ENCODE measurements around the gene AKR1C3. TPM values are rescaled to one million over a fixed set of nuclear protein-coding genes. Genes with fewer than 3 reads are reported as not detected.

Gene AKR1C3
- total and polyA plus RNA-seq, 2 experiments from 2014 or later: 6.9 to 9.1 TPM

DNA sequence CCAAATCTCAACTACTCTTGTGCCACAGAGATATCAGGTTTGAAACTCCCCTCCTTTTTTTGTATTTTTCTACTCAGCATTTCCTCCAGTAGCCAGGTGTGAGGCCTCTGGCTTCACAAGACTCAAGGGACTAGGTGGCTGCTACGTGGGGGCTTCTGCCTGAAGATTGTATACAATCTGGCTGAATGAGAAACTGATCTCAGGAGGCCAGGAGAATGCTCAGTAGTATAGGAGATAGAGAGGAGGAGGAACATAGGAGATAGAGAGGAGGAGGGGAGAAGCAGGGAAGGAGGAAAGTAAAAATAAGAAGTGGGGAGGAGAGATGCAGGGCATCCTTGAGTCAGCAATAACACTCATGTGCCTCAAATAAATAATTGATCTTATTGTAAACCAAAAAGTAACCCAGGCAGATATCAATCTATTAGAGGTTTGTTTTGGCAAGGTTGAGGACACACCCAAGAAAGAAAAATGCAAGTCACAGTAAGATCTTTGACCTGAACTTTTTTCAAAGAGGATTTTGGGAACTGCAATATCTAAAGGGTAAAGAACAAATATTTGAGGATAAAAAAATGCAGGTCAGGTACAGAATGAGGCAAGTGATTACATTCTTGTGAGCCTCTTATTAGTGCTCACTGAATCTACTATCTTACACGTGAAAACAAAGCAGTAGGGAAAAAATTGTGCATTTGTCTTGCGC lies 53.9 kb downstream of the AKR1C3 start:
- Histone ChIP-seq H2AFZ (no peak overlapping the region), H3K27ac (ENCODE audit: low read depth) (no peak overlapping the region), H3K4me3 (no peak overlapping the region), H3K36me3 (ENCODE audit: insufficient read depth) (no peaks in the 10 kb centered on the region), H3K27me3 (ENCODE audit: insufficient read depth) (no peaks in the 10 kb centered on the region), H4K20me1 (replicated peaks; ENCODE audit: insufficient read depth) (no peaks in the 10 kb centered on the region), H3K79me2 (replicated peaks; ENCODE audit: insufficient read depth) (no peaks in the 10 kb centered on the region), H3K4me1 (ENCODE audit: insufficient read depth) (no peaks in the 10 kb centered on the region), H3K9me2 (ENCODE audit: insufficient read depth) (peaks cover 4% of the 10 kb centered on the region; the same call in 1 of the 2 replicates), H3K4me2 (no peak overlapping the region), H3F3A (replicated peaks; ENCODE audit: low read depth) (no peaks in the 10 kb centered on the region)
- TF ChIP-seq ZNF114 (CRISPR knock-in tag; IDR thresholded peaks at IDR 0.05): no peak
- TF ChIP-seq JUNB (IDR thresholded peaks at IDR 0.05; ENCODE audit: unreplicated experiment): no peak
- no peak for TF ChIP-seq EZH2 (IDR thresholded peaks at IDR 0.05; ENCODE audit: low read depth, unreplicated experiment)
- no peak for TF ChIP-seq STAT1 (IDR thresholded peaks at IDR 0.05; ENCODE audit: unreplicated experiment)
- no peak for TF ChIP-seq REST (IDR thresholded peaks at IDR 0.05; ENCODE audit: unreplicated experiment)
- no peak for TF ChIP-seq POLR2AphosphoS5 (IDR thresholded peaks at IDR 0.05; ENCODE audit: low read depth)
- TF ChIP-seq, protein P1, sequence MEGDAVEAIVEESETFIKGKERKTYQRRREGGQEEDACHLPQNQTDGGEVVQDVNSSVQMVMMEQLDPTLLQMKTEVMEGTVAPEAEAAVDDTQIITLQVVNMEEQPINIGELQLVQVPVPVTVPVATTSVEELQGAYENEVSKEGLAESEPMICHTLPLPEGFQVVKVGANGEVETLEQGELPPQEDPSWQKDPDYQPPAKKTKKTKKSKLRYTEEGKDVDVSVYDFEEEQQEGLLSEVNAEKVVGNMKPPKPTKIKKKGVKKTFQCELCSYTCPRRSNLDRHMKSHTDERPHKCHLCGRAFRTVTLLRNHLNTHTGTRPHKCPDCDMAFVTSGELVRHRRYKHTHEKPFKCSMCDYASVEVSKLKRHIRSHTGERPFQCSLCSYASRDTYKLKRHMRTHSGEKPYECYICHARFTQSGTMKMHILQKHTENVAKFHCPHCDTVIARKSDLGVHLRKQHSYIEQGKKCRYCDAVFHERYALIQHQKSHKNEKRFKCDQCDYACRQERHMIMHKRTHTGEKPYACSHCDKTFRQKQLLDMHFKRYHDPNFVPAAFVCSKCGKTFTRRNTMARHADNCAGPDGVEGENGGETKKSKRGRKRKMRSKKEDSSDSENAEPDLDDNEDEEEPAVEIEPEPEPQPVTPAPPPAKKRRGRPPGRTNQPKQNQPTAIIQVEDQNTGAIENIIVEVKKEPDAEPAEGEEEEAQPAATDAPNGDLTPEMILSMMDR (conservative IDR thresholded peaks at IDR 0.05; ENCODE audit: low read depth in 2 of 2): no peak
- no peak for TF ChIP-seq CREB1 (CRISPR knock-in tag; IDR thresholded peaks at IDR 0.05; ENCODE audit: low read depth)
- TF ChIP-seq ZNF331 (CRISPR knock-in tag; IDR thresholded peaks at IDR 0.05; ENCODE audit: low read depth): no peak
- no peak for TF ChIP-seq ETS1 (IDR thresholded peaks at IDR 0.05)
- TF ChIP-seq EZH2phosphoT487 (IDR thresholded peaks at IDR 0.05; ENCODE audit: unreplicated experiment): no peak
- TF ChIP-seq ZNF462 (CRISPR knock-in tag; IDR thresholded peaks at IDR 0.05): no peak
- no peak for TF ChIP-seq NANOG (IDR thresholded peaks at IDR 0.05; ENCODE audit: borderline replicate concordance)
- no peaks in the 10 kb centered on the region for H3K27me3 Mint-ChIP-seq (ENCODE audit: insufficient read depth, low read depth, poor library complexity)
- H3K27ac Mint-ChIP-seq: no peak overlapping the region
- peaks cover 3% of the 10 kb centered on the region; the same call in 2 of the 3 replicates for H3K36me3 Mint-ChIP-seq (ENCODE audit: low read depth)
- DNase-seq (ENCODE audit: low spot score) (no peak), ATAC-seq (no peak)
- H3K4me3 Mint-ChIP-seq: no peak overlapping the region
- no peaks in the 10 kb centered on the region for H3K4me1 Mint-ChIP-seq
- peaks cover 63% of the 10 kb centered on the region for H3K9me3 Mint-ChIP-seq

Data from GM23338 (cell line).